Right lobe of liver (tissue), 6 donors: ENCODE data around the gene LCE1A. TPM values are rescaled to one million over a fixed set of nuclear protein-coding genes. Genes with fewer than 3 reads are reported as not detected.

Source experiments
- ATAC-seq, 4 donors: fragments of 200-7000 bp; cut with Tn5 transposase; one replicate each; pipeline ENCODE4 v1.9.1; 2020; ENCODE audit warnings: mild to moderate bottlenecking in 4 of 4, moderate library complexity in 4 of 4
- DNase-seq, 3 donors: peaks; one replicate each; pipeline ENCODE4 v3.0.0-alpha.2; 2020
- H3K27ac ChIP-seq, 3 donors: fragments of 200-600 bp; one replicate each; pipeline ENCODE4 v1.8.0; 2022
- H3K27me3 ChIP-seq, 2 donors: fragments of 200-600 bp; one replicate each; pipeline ENCODE4 v1.8.0; 2022
- H3K36me3 ChIP-seq, 4 donors: fragments of 200-600 bp; sonication (generic) in 1 of 4; one replicate each; pipeline versions ENCODE4 v1.5.1 to v1.8.0; 2017 to 2022; ENCODE audit warnings: control low read depth in 1 of 4
- H3K4me1 ChIP-seq, 4 donors: fragments of 200-600 bp; sonication (generic) in 1 of 4; one replicate each; pipeline versions ENCODE4 v1.5.1 to v1.8.0; 2017 to 2022; ENCODE audit warnings: control low read depth in 1 of 4
- H3K4me3 ChIP-seq, 3 donors: fragments of 200-600 bp; one replicate each; pipeline ENCODE4 v1.8.0; 2022
- H3K9me3 ChIP-seq, 4 donors: fragments of 200-600 bp; sonication (generic) in 1 of 4; one replicate each; pipeline versions ENCODE4 v1.5.1 to v1.8.0; 2017 to 2022; ENCODE audit warnings: control low read depth in 1 of 4
- POLR2A ChIP-seq: fragments of 450-650 bp; IDR thresholded peaks from one replicate; pipeline ENCODE4 v1.6.1; 2017; ENCODE audit warnings: antibody characterized with exemption, mild to moderate bottlenecking
- WGBS: methylation state at CpG from one replicate; pipeline ENCODE4 v1.1.6; 2018; ENCODE audit warnings: low coverage, low lambda C conversion rate; ENCODE audit not compliant: insufficient coverage; ENCODE audit errors: missing lambda C conversion rate; 5-methylcytosine and 5-hydroxymethylcytosine counted together
- intact Hi-C, 2 donors: fragments of 100-400 bp; cut with DNase I; formaldehyde crosslinking; loops; one replicate each; pipeline versions ENCODE4 v1.11.2 to v1.14.1; 2022
- total RNA-seq, 6 experiments: library from RNA; depleted of rRNA in 2 of 6; stranded (reverse); fragments of >200 nt in 2 of 6; fragmentation: NEBNext Ultra II Directional in 3 of 6; extraction: Animal tissue kit (Norgen Biotek cat#: 25700) in 3 of 6; gene quantifications; one replicate each; pipeline versions ENCODE4 v1.1.0 to v1.2.4, GENCODE V29; 2016 to 2023
- TF ChIP-seq, protein P1 (sequence below), 4 donors: fragments of 200-600 bp in 3 of 4; fragments of 450-650 bp in 1 of 4; IDR thresholded peaks; one replicate each; pipeline versions ENCODE4 v1.5.1 to v1.8.0; 2016 to 2022; ENCODE audit warnings: antibody characterized with exemption in 4 of 4, mild to moderate bottlenecking in 2 of 4
- donor health status: DM: no; HTN: yes; CAD: no.
- donor health status: DM: no; HTN: no; CAD: no.
- donor health status: DM: no; HTN: no; CAD: no.
- donor health status: DM: no; HTN: yes; CAD: no.
- donor health status: DM: no; HTN: yes; CAD: no.

Gene LCE1A
- total RNA-seq, 6 experiments from 2014 or later: not detected

DNA sequence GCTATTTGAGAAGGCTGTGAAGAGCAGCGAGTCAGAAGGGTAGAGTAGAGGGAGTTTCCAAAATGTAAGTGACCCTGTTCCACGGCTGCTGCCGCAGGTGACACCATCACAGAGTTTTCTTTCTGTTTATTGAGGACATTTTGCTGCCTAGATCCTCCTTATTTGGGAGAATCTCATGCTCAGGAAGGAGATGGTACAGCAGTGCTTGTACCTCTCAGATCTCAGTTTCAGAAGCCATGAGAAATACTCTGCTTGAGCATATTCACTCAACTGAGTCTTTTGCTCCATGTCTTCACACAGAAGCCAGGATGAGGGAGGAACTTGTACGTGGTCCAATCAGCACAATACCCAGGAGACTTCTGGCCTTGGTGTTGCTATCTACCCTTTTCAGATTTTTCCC, 34.1 kb downstream of the LCE1A start:
- Histone ChIP-seq H3K27ac (no peak overlapping the region), H3K9me3 (no peaks in the 10 kb centered on the region), H3K27me3 (no peaks in the 10 kb centered on the region), H3K4me1 (no peaks in the 10 kb centered on the region), H3K36me3 (no peaks in the 10 kb centered on the region), H3K4me3 (no peak overlapping the region)
- WGBS: 53% methylated on average over 4 of the region's 4 CpGs
- TF ChIP-seq, protein P1, sequence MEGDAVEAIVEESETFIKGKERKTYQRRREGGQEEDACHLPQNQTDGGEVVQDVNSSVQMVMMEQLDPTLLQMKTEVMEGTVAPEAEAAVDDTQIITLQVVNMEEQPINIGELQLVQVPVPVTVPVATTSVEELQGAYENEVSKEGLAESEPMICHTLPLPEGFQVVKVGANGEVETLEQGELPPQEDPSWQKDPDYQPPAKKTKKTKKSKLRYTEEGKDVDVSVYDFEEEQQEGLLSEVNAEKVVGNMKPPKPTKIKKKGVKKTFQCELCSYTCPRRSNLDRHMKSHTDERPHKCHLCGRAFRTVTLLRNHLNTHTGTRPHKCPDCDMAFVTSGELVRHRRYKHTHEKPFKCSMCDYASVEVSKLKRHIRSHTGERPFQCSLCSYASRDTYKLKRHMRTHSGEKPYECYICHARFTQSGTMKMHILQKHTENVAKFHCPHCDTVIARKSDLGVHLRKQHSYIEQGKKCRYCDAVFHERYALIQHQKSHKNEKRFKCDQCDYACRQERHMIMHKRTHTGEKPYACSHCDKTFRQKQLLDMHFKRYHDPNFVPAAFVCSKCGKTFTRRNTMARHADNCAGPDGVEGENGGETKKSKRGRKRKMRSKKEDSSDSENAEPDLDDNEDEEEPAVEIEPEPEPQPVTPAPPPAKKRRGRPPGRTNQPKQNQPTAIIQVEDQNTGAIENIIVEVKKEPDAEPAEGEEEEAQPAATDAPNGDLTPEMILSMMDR (IDR thresholded peaks at IDR 0.05): no peak
- no peak for TF ChIP-seq POLR2A
- no peak for ATAC-seq
- DNase-seq: no peak
- intact Hi-C loops: no loop called here

GRCh38 chr1:152864443-152864842, 37.2 kb downstream of the LCE1A start:
- H3K4me1 ChIP-seq: no peaks in the 10 kb centered on the region
- no peaks in the 10 kb centered on the region for H3K27me3 ChIP-seq
- no peak for TF ChIP-seq POLR2A
- TF ChIP-seq, protein P1 (IDR thresholded peaks at IDR 0.05): no peak
- no peaks in the 10 kb centered on the region for H3K36me3 ChIP-seq
- no peak overlapping the region for H3K27ac ChIP-seq
- no peak for DNase-seq
- ATAC-seq: no peak
- H3K4me3 ChIP-seq: no peak overlapping the region
- intact Hi-C loops: no loop called here
- no peaks in the 10 kb centered on the region for H3K9me3 ChIP-seq

GRCh38 chr1:152866321-152866720, 39.0 kb downstream of the LCE1A start:
- WGBS: 70% methylated on average over 2 of the region's 2 CpGs

DNA sequence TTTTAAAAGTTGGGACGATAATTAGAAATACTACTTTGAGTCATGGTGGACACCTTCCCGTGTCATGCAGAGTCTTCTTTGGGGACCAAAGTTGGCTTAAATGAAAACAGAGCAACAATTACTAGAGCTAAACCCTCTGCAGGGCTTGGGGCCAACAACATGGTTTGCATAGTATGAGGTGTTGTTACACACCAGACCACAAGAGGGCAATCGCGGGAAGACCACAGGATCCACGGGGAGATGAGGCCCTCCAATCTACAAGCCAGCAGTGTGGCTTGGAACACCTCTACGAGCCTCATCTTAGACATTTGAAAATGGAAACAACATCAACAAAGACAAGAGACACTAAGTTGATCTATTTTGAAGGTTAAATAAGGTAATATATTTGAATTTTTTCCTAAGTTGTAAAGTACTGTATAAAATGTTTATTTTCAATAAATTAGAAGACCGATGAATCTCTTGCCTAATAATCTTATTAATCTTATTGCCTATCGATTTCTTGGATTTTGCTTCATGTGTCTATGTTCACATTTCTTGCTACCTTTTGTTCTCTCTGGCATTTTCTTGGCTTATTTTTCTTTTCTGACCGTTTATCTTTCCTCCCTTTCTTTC, 42.6 kb downstream of the LCE1A start:
- Histone ChIP-seq H3K9me3 (no peaks in the 10 kb centered on the region), H3K27ac (no peak overlapping the region), H3K4me1 (no peaks in the 10 kb centered on the region), H3K4me3 (no peak overlapping the region), H3K27me3 (no peaks in the 10 kb centered on the region), H3K36me3 (no peaks in the 10 kb centered on the region)
- intact Hi-C loops: no loop called here
- WGBS: 25% methylated on average over 9 of the region's 9 CpGs
- ATAC-seq: peak; percentile 93 to 97 (median 94)
- TF ChIP-seq, protein P1 (IDR thresholded peaks at IDR 0.05): peak; percentile 58 to 81 (median 74)
- no peak for TF ChIP-seq POLR2A
- peak in 2 of 3 donors; percentile 58 to 78 for DNase-seq

More at GRCh38 chr1:152866321-152866720, 39.0 kb downstream of the LCE1A start:
- no peaks in the 10 kb centered on the region for H3K36me3 ChIP-seq
- no peak overlapping the region for H3K27ac ChIP-seq
- intact Hi-C loops: no loop called here
- H3K4me1 ChIP-seq: no peaks in the 10 kb centered on the region
- H3K4me3 ChIP-seq: no peak overlapping the region
- TF ChIP-seq, protein P1 (IDR thresholded peaks at IDR 0.05): no peak
- TF ChIP-seq POLR2A: no peak
- DNase-seq: no peak
- H3K27me3 ChIP-seq: no peaks in the 10 kb centered on the region
- no peaks in the 10 kb centered on the region for H3K9me3 ChIP-seq
- ATAC-seq: no peak
